Measurements from ENCODE around the gene TMEM185B. TPM values are rescaled to one million over a fixed set of nuclear protein-coding genes. Genes with fewer than 3 reads are reported as not detected.
"Not testable (repeated sequence)": the region's sequence is repeated elsewhere in the genome, so short reads cannot be mapped to it uniquely, and the experiment has no call there.

Gene TMEM185B
- total RNA-seq, 1 donor from 2014 or later: 27.4 TPM

DNA sequence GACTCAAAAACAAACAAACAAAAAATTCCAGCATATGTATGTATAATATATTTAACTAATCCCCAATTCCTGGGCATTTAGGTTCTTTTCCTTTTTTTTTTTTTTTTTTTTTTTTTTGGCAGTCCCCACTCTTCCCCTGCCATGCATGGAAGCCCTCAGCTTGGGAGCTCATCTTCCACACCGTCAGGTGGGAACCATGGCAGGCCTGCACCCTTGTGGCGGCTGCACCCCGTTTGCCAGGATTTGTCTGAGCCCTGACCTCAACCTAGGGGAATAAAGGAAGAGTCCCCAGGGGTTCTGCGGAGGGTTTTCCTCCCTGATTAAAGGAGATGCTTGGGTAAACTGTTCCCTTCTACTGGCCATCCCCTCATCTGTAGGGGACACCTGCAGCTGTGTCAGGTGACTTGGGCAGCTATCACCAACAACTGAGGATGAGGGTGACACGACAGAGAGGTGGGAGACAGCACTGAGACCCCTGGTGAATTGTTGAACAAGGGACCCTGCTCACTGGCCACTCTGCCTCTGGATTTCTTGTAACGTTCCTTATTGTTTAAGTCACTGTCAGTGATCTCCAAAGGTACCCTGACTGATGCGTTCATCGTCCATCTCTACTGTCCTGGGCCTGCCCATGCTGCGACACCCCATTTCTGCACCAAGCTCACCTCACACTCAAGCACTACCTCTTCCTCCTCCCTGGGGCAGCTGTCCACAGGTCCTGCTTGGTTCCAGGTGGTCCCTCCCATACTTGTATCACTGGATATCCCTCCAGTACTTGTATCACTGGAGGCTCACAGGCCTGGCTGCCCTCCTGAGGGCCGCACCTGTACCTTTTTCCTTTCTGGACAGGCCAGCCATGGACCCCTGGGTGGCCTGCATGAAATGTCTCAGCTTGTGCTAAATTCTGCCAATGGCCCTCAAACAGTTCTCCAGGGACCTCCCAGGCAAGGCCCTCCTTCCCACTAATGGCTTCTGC lies 14.5 kb downstream of the TMEM185B start:
- no peak for DNase-seq (ENCODE audit: low read depth, low spot score)

- no peak for DNase-seq (ENCODE audit: low read depth, low spot score)
Measured at GRCh38 chr2:120206022-120206581, 17.1 kb downstream of the TMEM185B start.

DNA sequence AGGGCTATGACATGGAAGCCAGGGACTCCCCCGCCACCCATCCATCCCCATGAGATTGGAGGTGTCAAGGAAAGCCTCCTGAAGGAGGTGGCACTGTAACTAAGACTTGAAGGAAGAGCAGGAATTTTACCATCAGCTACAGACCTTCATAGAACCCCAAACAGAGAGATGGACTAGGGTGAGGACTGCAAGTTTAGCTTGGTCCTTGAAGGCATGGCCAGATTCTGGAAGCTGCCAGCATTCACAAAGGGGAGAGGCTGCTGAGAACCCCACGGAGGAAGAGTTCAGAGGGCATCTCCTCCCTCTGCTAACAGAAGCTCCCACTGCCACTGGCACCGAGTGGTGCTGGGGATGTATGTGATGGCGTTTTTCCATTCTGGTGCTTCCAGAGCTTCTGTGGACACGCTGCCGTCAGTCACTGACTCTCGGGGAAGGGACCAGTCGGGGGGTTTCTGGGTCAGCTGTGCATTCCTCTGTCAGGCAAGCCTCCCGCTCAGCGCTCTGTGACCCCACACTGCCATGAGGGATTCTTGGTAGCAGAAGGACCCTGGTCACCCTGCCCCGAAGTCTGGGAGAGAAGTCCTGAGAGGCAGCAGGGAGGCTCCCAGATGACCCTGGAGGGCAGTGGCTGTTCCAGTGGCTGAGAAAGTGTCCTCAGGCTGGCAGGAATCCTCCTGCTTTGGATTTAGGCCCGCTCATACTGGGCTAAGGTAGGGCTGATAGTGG lies 18.1 kb downstream of the TMEM185B start:
- DNase-seq (ENCODE audit: low read depth, low spot score): no peak

DNA sequence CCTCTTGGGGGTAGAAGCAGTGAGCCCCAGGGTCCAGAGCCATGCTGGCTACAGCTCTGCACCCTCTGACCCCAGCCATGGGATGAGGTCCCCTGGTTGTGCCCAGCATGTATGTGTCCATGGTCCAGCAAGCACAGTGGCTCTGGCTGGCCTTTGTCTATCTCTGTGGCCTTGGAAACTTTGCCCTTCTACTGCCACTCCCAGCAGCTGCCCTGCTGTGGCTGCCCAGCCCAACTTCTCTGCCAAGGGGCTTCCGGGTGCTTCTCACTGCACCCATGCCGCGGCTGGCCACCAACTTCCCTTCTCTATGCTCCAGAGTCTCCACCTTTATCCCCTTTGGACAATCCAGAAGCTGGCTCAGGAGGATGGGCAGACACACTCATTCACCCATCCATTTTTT lies 18.8 kb downstream of the TMEM185B start:
- DNase-seq (ENCODE audit: low read depth, low spot score): no peak

DNA sequence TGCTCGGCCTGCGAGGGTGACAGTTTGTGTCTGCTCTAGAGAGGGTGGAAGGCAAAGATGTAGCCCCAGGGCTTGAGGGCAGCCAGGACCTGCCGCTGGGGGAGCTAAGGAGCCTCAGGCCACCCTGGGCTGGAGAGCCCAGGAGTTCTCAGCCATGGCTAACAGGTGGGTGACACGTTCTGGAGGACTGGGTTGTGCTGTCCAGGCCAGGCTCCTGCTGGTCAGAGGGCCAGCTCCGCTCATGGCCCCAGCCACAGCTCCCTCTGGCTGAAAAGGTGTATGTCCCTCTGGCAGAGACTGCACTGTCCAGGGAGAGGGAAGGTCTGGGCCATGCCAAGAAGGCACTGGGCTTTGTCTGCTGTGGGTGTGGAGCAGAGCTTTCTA lies 19.2 kb downstream of the TMEM185B start:
- no peak for DNase-seq (ENCODE audit: low read depth, low spot score)

DNA sequence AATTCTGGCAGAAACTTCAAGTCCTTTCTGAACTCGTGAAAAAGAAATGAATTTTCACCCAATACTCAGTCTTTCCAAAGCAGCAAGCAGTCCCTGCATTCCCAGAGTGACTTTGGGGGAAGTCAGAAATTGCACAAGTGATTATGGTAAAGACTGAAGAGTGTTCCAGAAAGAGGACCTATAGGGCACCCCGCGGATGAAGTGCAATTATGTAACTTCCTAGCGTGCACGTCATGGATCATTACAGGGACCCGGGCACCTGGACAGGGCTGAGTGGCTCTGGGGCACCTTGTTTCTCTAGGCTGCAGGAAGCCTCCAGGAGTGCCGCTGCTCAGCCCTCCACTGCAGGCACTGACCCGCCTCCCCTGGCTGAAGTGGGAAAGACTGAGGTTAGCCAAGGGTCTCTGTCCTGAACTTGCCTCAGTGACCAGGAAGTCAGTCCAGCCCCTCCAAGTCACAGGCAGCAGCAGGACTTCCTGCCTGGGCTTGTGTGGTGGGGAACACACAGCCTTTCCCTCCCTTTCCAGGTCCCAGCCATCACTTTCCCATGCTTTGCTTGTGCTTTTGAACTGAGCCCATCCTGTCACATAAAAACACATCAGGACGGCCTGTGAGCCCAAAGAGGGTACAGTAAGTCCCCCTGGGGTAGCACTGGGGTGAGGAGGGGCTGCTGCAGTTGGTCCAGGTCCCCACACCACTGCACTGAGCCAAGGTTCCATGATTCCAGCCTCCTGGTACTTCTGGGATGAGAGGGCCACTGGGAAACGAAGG lies 19.8 kb downstream of the TMEM185B start:
- DNase-seq (ENCODE audit: low read depth, low spot score): no peak

DNA sequence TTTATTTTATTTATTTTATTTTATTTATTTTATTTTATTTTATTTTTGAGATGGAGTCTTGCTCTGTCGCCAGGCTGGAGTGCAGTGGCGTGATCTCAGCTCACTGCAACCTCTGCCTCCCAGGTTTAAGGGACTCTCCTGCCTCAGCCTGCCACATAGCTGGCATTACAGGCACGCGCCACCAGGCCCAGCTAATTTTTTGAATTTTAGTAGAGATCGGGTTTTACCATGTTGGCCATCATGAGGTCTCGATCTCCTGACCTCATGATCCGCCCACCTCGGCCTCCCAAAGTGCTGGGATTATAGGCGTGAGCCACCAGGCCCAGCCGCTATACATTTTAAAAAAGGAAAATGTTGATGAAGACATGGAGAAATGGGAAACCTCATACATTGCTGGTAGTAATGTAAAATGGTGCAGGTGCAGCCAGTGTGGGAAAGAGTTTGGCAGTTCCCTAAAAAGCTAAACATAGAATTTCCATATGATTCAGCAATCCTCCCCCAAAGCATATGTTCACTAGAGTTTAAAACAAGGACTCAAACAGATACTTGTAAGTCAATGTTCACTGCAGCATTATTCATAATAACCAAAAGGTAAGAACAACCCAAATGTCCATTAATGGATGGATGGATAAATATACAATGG lies 23.3 kb downstream of the TMEM185B start:
- DNase-seq (ENCODE audit: low read depth, low spot score): not testable (repeated sequence)

- no peak for DNase-seq (ENCODE audit: low read depth, low spot score)
Measured at GRCh38 chr2:120195553-120195952, 27.6 kb downstream of the TMEM185B start.

DNA sequence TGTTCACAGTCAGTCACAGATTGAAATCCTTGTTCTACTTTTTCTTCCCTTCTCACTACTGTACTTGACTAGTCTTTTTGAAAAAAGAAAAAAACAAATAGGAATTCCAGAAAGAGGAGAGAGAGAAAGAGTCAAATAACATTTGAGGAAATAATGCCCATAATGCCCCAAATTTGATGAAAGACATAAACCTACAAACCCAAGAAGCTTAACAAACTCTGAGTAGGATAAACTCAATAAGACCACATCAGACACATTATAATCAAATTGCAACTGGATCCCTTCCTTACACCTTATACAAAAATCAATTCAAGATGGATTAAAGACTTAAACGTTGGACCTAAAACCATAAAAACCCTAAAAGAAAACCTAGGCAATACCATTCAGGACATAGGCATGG lies 30.9 kb downstream of the TMEM185B start:
- no peak for DNase-seq (ENCODE audit: low read depth, low spot score)

- DNase-seq (ENCODE audit: low read depth, low spot score): no peak
Measured at GRCh38 chr2:120189189-120189588, 34.0 kb downstream of the TMEM185B start.

GRCh38 chr2:120182019-120182560 lies 41.1 kb downstream of the TMEM185B start:
- no peak for DNase-seq (ENCODE audit: low read depth, low spot score)

GRCh38 chr2:120180066-120180465 lies 43.1 kb downstream of the TMEM185B start:
- DNase-seq (ENCODE audit: low read depth, low spot score): no peak

DNA sequence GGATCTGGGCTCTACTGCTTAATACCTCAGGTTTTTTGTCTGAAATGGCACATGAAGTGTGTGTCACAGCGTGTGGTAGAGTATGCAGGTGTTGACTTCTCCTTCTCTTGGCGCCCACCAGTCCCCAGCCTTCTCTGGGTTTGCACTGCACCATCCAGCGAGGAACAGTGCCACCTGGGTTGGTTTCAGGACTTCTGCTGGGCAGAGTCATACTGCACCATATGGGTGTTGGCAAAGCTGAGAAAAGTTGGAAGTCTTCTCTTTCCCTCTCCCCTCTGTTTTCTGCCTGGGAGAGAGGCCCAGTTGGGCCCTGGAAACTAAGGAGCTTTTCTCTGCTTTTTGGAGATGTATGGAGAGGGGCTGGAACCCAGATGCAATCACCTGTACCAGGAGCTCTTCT lies 43.8 kb downstream of the TMEM185B start:
- no peak for DNase-seq (ENCODE audit: low read depth, low spot score)

DNA sequence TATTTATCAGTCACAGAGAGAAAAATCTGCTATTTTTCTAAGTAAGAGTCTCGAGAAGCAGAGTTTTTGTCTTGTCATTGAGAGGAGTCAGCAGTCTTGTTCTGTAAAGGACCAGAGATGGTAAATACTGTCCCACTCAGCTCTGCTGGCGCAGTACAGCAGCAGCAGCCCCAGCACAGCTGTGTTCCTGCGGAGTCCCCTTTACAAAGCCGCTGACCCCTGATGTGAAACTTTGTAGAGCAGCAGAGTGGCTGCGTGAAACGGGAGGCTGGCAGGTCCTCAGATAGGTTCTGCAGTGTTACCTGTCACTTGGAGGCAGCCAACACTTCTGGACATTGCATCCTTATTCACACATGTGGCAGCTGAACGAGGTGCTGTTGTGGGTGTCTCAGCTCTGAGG lies 45.2 kb downstream of the TMEM185B start:
- no peak for DNase-seq (ENCODE audit: low read depth, low spot score)

- no peak for DNase-seq (ENCODE audit: low read depth, low spot score)
Measured at GRCh38 chr2:120177001-120177621, 46.1 kb downstream of the TMEM185B start.

GRCh38 chr2:120176526-120176925 lies 46.7 kb downstream of the TMEM185B start:
- no peak for DNase-seq (ENCODE audit: low read depth, low spot score)

GRCh38 chr2:120174963-120175581 lies 48.1 kb downstream of the TMEM185B start:
- DNase-seq (ENCODE audit: low read depth, low spot score): peak; percentile 26

Data from pulmonary artery endothelial cell (primary cell).